Endothelial cell of hepatic sinusoid (primary cell): ENCODE results near the gene ZNF396.

Source experiments
- in situ Hi-C: cut with HindIII; loops from 2 replicates; pipeline ENCODE4 v1.10.0; 2017; ENCODE audit warnings: low sequenced_read_pairs

The ZNF396 gene

GRCh38 chr18:35343936-35344735 lies 33.0 kb downstream of the ZNF396 start, which contains the start of gene ZNF24:
Gene ZNF24, minus strand, starts transcription at chr18:35344420. Its CDS starts 3,770 bp downstream, at chr18:35340650.
- in situ Hi-C loops: no loop called here

GRCh38 chr18:35343488-35343935 lies 33.6 kb downstream of the ZNF396 start:
- in situ Hi-C loops: no loop called here

GRCh38 chr18:35337286-35337685 lies 39.9 kb downstream of the ZNF396 start:
- in situ Hi-C loops: no loop called here

- in situ Hi-C loops: no loop called here
Measured at GRCh38 chr18:35335866-35336265, 41.3 kb downstream of the ZNF396 start.

GRCh38 chr18:35334821-35335220 lies 42.3 kb downstream of the ZNF396 start:
- in situ Hi-C loops: no loop called here

GRCh38 chr18:35334212-35334611 lies 42.9 kb downstream of the ZNF396 start:
- in situ Hi-C loops: no loop called here

GRCh38 chr18:35331367-35332087 lies 45.6 kb downstream of the ZNF396 start:
- in situ Hi-C loops: no loop called here

GRCh38 chr18:35328868-35329267 lies 48.3 kb downstream of the ZNF396 start:
- in situ Hi-C loops: no loop called here

GRCh38 chr18:35326695-35327387 lies 50.3 kb downstream of the ZNF396 start:
- in situ Hi-C loops: no loop called here

GRCh38 chr18:35324926-35325655 lies 52.0 kb downstream of the ZNF396 start:
- in situ Hi-C loops: no loop called here

GRCh38 chr18:35322486-35323458 lies 54.4 kb downstream of the ZNF396 start:
- in situ Hi-C loops: no loop called here
